LNCAP (cell line): Measurements from ENCODE around the gene NLRP1.

Source experiments
- CTCF ChIP-seq: fragments of 450-650 bp; IDR thresholded peaks from 2 replicates; pipeline ENCODE4 v1.5.1; 2017; ENCODE audit warnings: mild to moderate bottlenecking

Gene NLRP1

GRCh38 chr17:5558815-5559785 lies 25.2 kb downstream of the NLRP1 start:
- TF ChIP-seq CTCF: no peak

- TF ChIP-seq CTCF: no peak
These were observed 26.3 kb downstream of the NLRP1 start for GRCh38 chr17:5557990-5558389.

GRCh38 chr17:5557485-5557884 lies 26.8 kb downstream of the NLRP1 start:
- TF ChIP-seq CTCF: no peak

- no peak for TF ChIP-seq CTCF
These were observed 29.1 kb downstream of the NLRP1 start for GRCh38 chr17:5555254-5555653.

GRCh38 chr17:5553479-5553878 lies 30.8 kb downstream of the NLRP1 start:
- no peak for TF ChIP-seq CTCF

- no peak for TF ChIP-seq CTCF
These were observed 31.5 kb downstream of the NLRP1 start for GRCh38 chr17:5552841-5553240.

GRCh38 chr17:5545051-5545987 lies 39.0 kb downstream of the NLRP1 start:
- no peak for TF ChIP-seq CTCF
